OCI-LY3 (cell line): ENCODE data around the gene WFDC2.
A peak's percentile ranks its signal among the peaks of the same experiment; 100 is the strongest.

ENCODE experiments used
- H2AFZ ChIP-seq: fragments of 200-600, 300-600 bp; shearing (Covaris generic); 2 replicates; pipeline ENCODE4 v1.6.0; 2014; ENCODE audit warnings: antibody characterized with exemption, low read depth, low read length
- H3K27ac ChIP-seq: fragments of 200-600, 300-600 bp; sonication (generic); 2 replicates; pipeline ENCODE4 v1.5.1; 2014; ENCODE audit warnings: mild to moderate bottlenecking, low read length, moderate library complexity, mixed read lengths
- H3K27me3 ChIP-seq: fragments of 200-600, 300-600 bp; sonication (generic); 2 replicates; pipeline ENCODE4 v1.6.1; 2014; ENCODE audit warnings: low read depth, low read length, mixed read lengths
- H3K36me3 ChIP-seq: fragments of 200-600, 300-600 bp; sonication (generic); replicated peaks from 2 replicates; pipeline ENCODE3; 2014; ENCODE audit warnings: low read depth, low read length, mixed read lengths
- H3K4me1 ChIP-seq: fragments of 300-600, 200-600 bp; sonication (generic); 2 replicates; pipeline ENCODE4 v1.6.1; 2014; ENCODE audit warnings: low read length, mixed read lengths
- H3K4me2 ChIP-seq: fragments of 200-600, 300-600 bp; sonication (generic); 2 replicates; pipeline ENCODE4 v1.6.1; 2014; ENCODE audit warnings: low read length, mixed read lengths
- H3K4me3 ChIP-seq: fragments of 300-600, 200-600 bp; sonication (generic); 2 replicates; pipeline ENCODE4 v1.5.1; 2014; ENCODE audit warnings: antibody characterized with exemption, mild to moderate bottlenecking, low read length, moderate library complexity
- H3K79me2 ChIP-seq: fragments of 300-600, 200-600 bp; shearing (Covaris generic); 2 replicates; pipeline ENCODE4 v1.6.1; 2014; ENCODE audit warnings: mild to moderate bottlenecking, low read length, mixed read lengths
- H3K9ac ChIP-seq: fragments of 300-600, 200-600 bp; shearing (Covaris generic); 2 replicates; pipeline ENCODE4 v1.6.0; 2014; ENCODE audit warnings: mild to moderate bottlenecking, low read length, moderate library complexity
- H3K9me3 ChIP-seq: fragments of 200-600, 300-600 bp; shearing (Covaris generic); 2 replicates; pipeline ENCODE4 v1.6.1; 2014; ENCODE audit warnings: low read length, mixed read lengths; ENCODE audit not compliant: insufficient read depth
- H4K20me1 ChIP-seq: fragments of 200-600, 300-600 bp; sonication (generic); 2 replicates; pipeline ENCODE4 v1.6.1; 2016; ENCODE audit warnings: low read length, mixed read lengths; ENCODE audit not compliant: insufficient read depth
- EZH2phosphoT487 ChIP-seq: fragments of 200-600 bp; shearing (Covaris generic); IDR thresholded peaks from 2 replicates; pipeline ENCODE4 v1.6.1; 2018; ENCODE audit warnings: antibody characterized with exemption, mixed run types, low read depth
- TF ChIP-seq, protein P1 (sequence below): fragments of 200-600, 300-600 bp; sonication (generic); IDR thresholded peaks from 2 replicates; pipeline ENCODE4 v1.5.1; 2014; ENCODE audit warnings: antibody characterized with exemption, low read length, low read depth

Gene WFDC2

GRCh38 chr20:45489083-45489531 is 19.6 kb downstream of the WFDC2 start:
- Histone ChIP-seq H3K79me2 (no peaks in the 10 kb centered on the region), H3K27ac (no peak overlapping the region), H3K27me3 (peaks cover 68% of the 10 kb centered on the region), H3K4me3 (no peak overlapping the region), H2AFZ (no peak overlapping the region), H3K9me3 (no peaks in the 10 kb centered on the region), H3K9ac (no peak overlapping the region), H3K4me1 (no peaks in the 10 kb centered on the region), H3K36me3 (no peaks in the 10 kb centered on the region), H4K20me1 (no peaks in the 10 kb centered on the region), H3K4me2 (no peak overlapping the region)
- TF ChIP-seq, protein P1, sequence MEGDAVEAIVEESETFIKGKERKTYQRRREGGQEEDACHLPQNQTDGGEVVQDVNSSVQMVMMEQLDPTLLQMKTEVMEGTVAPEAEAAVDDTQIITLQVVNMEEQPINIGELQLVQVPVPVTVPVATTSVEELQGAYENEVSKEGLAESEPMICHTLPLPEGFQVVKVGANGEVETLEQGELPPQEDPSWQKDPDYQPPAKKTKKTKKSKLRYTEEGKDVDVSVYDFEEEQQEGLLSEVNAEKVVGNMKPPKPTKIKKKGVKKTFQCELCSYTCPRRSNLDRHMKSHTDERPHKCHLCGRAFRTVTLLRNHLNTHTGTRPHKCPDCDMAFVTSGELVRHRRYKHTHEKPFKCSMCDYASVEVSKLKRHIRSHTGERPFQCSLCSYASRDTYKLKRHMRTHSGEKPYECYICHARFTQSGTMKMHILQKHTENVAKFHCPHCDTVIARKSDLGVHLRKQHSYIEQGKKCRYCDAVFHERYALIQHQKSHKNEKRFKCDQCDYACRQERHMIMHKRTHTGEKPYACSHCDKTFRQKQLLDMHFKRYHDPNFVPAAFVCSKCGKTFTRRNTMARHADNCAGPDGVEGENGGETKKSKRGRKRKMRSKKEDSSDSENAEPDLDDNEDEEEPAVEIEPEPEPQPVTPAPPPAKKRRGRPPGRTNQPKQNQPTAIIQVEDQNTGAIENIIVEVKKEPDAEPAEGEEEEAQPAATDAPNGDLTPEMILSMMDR = no peak
- no peak for TF ChIP-seq EZH2phosphoT487

DNA sequence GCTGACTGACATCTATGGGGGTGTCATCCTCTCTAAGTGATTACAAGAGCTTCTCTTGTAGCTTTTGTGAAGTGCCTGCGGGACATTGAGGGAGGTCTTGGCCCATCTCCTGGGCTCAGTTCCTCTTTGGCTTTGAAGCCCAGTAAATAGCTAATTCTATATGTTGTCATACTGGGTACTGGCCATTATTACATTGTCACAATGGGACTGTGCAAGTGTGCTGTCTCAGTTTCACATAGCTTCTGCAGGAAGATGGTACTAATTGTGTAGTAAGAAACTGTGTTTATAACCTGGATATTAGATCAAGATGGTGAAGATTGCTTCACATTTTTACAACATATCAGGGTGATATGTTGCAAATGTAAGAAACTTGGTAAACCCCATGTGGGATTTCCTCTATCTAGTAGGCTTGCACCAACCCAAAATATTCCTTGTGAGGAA is 26.0 kb downstream of the WFDC2 start:
- TF ChIP-seq, protein P1 = no peak
- TF ChIP-seq EZH2phosphoT487 = no peak
- H3K36me3 ChIP-seq = no peaks in the 10 kb centered on the region
- H3K9ac ChIP-seq = no peak overlapping the region
- peaks cover 74% of the 10 kb centered on the region for H3K27me3 ChIP-seq
- no peak overlapping the region for H3K4me2 ChIP-seq
- H3K4me1 ChIP-seq = no peaks in the 10 kb centered on the region
- H4K20me1 ChIP-seq = no peaks in the 10 kb centered on the region
- H3K79me2 ChIP-seq = no peaks in the 10 kb centered on the region
- no peak overlapping the region for H3K27ac ChIP-seq
- H3K4me3 ChIP-seq = no peak overlapping the region
- no peaks in the 10 kb centered on the region for H3K9me3 ChIP-seq
- H2AFZ ChIP-seq = no peak overlapping the region

GRCh38 chr20:45496166-45496565 is 26.6 kb downstream of the WFDC2 start:
- no peak for TF ChIP-seq EZH2phosphoT487
- TF ChIP-seq, protein P1 = no peak
- no peak overlapping the region for H3K9ac ChIP-seq
- H3K79me2 ChIP-seq = no peaks in the 10 kb centered on the region
- peaks cover 74% of the 10 kb centered on the region for H3K27me3 ChIP-seq
- no peak overlapping the region for H3K4me3 ChIP-seq
- H3K36me3 ChIP-seq = no peaks in the 10 kb centered on the region
- no peak overlapping the region for H3K4me2 ChIP-seq
- H3K4me1 ChIP-seq = no peaks in the 10 kb centered on the region
- no peak overlapping the region for H3K27ac ChIP-seq
- H3K9me3 ChIP-seq = no peaks in the 10 kb centered on the region
- no peaks in the 10 kb centered on the region for H4K20me1 ChIP-seq
- no peak overlapping the region for H2AFZ ChIP-seq

DNA sequence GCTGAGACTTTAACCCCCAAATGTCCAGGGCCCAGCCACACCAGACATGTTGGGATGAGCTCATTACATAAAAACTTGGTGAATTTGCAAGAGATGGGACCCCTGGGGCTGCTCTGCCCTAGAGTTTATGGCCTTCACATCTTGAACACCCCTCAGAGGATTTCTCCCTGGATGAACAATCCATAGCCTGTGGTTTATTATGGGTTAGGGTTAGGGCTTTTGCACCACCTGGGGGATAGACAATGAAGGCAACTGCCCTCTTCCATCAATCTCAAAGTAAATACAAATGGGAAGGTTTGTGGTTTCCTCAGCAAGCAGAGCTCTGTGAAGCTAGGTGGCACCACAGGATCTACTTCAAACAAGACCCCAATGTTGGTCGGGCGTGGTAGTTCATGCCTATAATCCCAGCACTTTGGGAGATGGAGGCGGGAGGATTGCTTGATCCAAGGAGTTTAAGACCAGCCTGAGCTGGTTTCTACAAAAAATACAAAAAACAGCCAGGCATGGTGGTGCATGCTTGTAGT is 28.5 kb downstream of the WFDC2 start:
- Histone ChIP-seq H3K9ac (no peak overlapping the region), H4K20me1 (no peaks in the 10 kb centered on the region), H3K36me3 (no peaks in the 10 kb centered on the region), H2AFZ (no peak overlapping the region), H3K4me2 (no peak overlapping the region), H3K27ac (no peak overlapping the region), H3K27me3 (peaks cover 78% of the 10 kb centered on the region), H3K79me2 (no peaks in the 10 kb centered on the region), H3K4me1 (no peaks in the 10 kb centered on the region), H3K4me3 (no peak overlapping the region), H3K9me3 (no peaks in the 10 kb centered on the region)
- no peak for TF ChIP-seq EZH2phosphoT487
- TF ChIP-seq, protein P1 = peak; percentile 31; the same call in 1 of the 2 replicates
